ENCODE data around the gene OBSCN. TPM values are rescaled to one million over a fixed set of nuclear protein-coding genes. Genes with fewer than 3 reads are reported as not detected.

The OBSCN gene
- total RNA-seq, 1 experiment from 2014 or later = 33.3 TPM

DNA sequence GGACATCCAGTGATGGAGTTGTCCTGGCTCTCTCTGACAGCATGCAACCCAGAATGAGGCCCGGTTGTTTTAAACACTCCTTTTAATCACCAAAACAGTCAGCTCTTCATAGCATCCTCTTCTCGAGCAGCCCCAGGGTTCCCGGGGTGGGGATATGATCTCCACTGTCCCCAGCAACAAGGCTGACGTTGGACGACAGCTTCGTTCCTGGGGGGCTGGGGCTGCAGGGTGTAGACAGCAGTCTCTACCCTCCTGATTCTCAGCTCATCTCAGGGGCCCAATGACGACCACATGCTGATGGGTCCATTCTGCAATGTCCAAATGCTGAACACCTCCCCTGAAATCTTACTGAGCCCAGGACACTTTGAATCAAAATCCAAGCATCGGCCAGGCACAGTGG lies 171.8 kb downstream of the OBSCN start:
- no peak for DNase-seq
- H3T11ph ChIP-seq (ENCODE audit: low read length) = no peak overlapping the region
- H4K20me1 ChIP-seq (ENCODE audit: control insufficient read depth, insufficient read depth, insufficient read length) = no peaks in the 10 kb centered on the region
- Mint-ChIP-seq H3K27ac (no peak overlapping the region), H3K27me3 (ENCODE audit: low read depth) (peaks cover 63% of the 10 kb centered on the region), H3K4me1 (peaks cover 9 to 17% of the 10 kb centered on the region in 2 experiments), H3K36me3 (ENCODE audit: insufficient read depth in 1 of 3, low read depth in 3 of 3) (no peaks in the 10 kb centered on the region), H3K9me3 (no peaks in the 10 kb centered on the region), H3K4me3 (peak overlapping the region in 1 of 2 experiments; percentile 90; a peak in 4 of 5 replicates)
- H3K79me1 ChIP-seq (ENCODE audit: insufficient read depth, low read depth, low read length, poor library complexity, severe bottlenecking) = no peaks in the 10 kb centered on the region
- no peak overlapping the region for H4K5ac ChIP-seq (ENCODE audit: insufficient read length, low read depth, low read length)
- H2BK12ac ChIP-seq (ENCODE audit: insufficient read length, low read depth, low read length) = no peak overlapping the region
- H3K9ac ChIP-seq (ENCODE audit: extremely low read depth, insufficient read length, low read length) = no peak overlapping the region
- no peaks in the 10 kb centered on the region for H3K4me1 ChIP-seq (ENCODE audit: insufficient read depth, low read length)
- no peak overlapping the region for H2BK15ac ChIP-seq (ENCODE audit: low read depth, low read length)
- no peak overlapping the region for H3K27ac ChIP-seq (ENCODE audit: insufficient read length, low read depth, low read length)
- H4K8ac ChIP-seq (replicated peaks; ENCODE audit: insufficient read length, low read depth, low read length) = no peak overlapping the region
- H2BK5ac ChIP-seq (ENCODE audit: insufficient read length, low read length) = no peak overlapping the region
- peaks cover 9% of the 10 kb centered on the region; the same call in 1 of the 2 replicates for H3K27me3 ChIP-seq (ENCODE audit: insufficient read depth, low read length)
- H3K56ac ChIP-seq (ENCODE audit: insufficient read length, low read depth, low read length) = no peak overlapping the region
- TF ChIP-seq, protein P1, sequence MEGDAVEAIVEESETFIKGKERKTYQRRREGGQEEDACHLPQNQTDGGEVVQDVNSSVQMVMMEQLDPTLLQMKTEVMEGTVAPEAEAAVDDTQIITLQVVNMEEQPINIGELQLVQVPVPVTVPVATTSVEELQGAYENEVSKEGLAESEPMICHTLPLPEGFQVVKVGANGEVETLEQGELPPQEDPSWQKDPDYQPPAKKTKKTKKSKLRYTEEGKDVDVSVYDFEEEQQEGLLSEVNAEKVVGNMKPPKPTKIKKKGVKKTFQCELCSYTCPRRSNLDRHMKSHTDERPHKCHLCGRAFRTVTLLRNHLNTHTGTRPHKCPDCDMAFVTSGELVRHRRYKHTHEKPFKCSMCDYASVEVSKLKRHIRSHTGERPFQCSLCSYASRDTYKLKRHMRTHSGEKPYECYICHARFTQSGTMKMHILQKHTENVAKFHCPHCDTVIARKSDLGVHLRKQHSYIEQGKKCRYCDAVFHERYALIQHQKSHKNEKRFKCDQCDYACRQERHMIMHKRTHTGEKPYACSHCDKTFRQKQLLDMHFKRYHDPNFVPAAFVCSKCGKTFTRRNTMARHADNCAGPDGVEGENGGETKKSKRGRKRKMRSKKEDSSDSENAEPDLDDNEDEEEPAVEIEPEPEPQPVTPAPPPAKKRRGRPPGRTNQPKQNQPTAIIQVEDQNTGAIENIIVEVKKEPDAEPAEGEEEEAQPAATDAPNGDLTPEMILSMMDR (conservative IDR thresholded peaks at IDR 0.05) = no peak
- H4K91ac ChIP-seq (ENCODE audit: insufficient read length, low read depth, low read length) = no peak overlapping the region
- H2BK120ac ChIP-seq (ENCODE audit: low read depth, low read length, poor library complexity, severe bottlenecking) = no peak overlapping the region
- H2BK20ac ChIP-seq (ENCODE audit: low read depth, low read length, poor library complexity, severe bottlenecking) = no peak overlapping the region
- WGBS (ENCODE audit: extremely low coverage, insufficient read length, low lambda C conversion rate) = no CpG with 5 or more reads among the region's 8 CpGs
- H2AK5ac ChIP-seq (ENCODE audit: insufficient read length, low read length) = no peak overlapping the region
- H3K4ac ChIP-seq (ENCODE audit: low read depth, low read length) = no peak overlapping the region
- no peak overlapping the region for H2AFZ ChIP-seq (ENCODE audit: low read length)
- H3K79me2 ChIP-seq (ENCODE audit: insufficient read depth, low read length) = no peaks in the 10 kb centered on the region
- peak overlapping the region; percentile 55 for H3K4me2 ChIP-seq (ENCODE audit: insufficient read depth, insufficient read length, low read length)
- no peaks in the 10 kb centered on the region for H3K9me3 ChIP-seq (ENCODE audit: control insufficient read depth, low read depth, low read length)
- H3K23ac ChIP-seq (ENCODE audit: insufficient read length, low read depth, low read length) = no peak overlapping the region
- H3K14ac ChIP-seq (ENCODE audit: insufficient read depth, low read length) = no peak overlapping the region
- H3K23me2 ChIP-seq (ENCODE audit: insufficient read length, low read depth, low read length, poor library complexity, severe bottlenecking) = peaks cover 12% of the 10 kb centered on the region
- no peak overlapping the region for H3K18ac ChIP-seq (ENCODE audit: insufficient read length, low read depth, low read length)

All from H9 (cell line).